Mucosa of descending colon (tissue), 3 donors: ENCODE data around the gene TJP3. TPM values are rescaled to one million over a fixed set of nuclear protein-coding genes. Genes with fewer than 3 reads are reported as not detected.

Experiments used
- ATAC-seq: fragments of 200-7000 bp; cut with Tn5 transposase; one replicate; pipeline ENCODE4 v1.9.1; 2020; ENCODE audit warnings: mild to moderate bottlenecking, moderate library complexity
- DNase-seq, 3 donors: peaks; one replicate each; pipeline ENCODE4 v3.0.0-alpha.2; 2020
- H3K36me3 ChIP-seq: fragments of 200-600 bp; one replicate; pipeline ENCODE4 v1.8.0; 2021; ENCODE audit warnings: low read depth, mild to moderate bottlenecking
- H3K4me1 ChIP-seq: fragments of 200-600 bp; one replicate; pipeline ENCODE4 v1.8.0; 2021; ENCODE audit warnings: low read depth, mild to moderate bottlenecking
- H3K4me3 ChIP-seq: fragments of 200-600 bp; one replicate; pipeline ENCODE4 v1.8.0; 2021; ENCODE audit warnings: mild to moderate bottlenecking
- H3K9me3 ChIP-seq: fragments of 200-600 bp; one replicate; pipeline ENCODE4 v1.8.0; 2021; ENCODE audit warnings: mild to moderate bottlenecking
- intact Hi-C, 2 donors: fragments of 100-400 bp; cut with DNase I in 1 of 2; cut with micrococcal nuclease in 1 of 2; formaldehyde crosslinking; loops; one replicate each; pipeline versions ENCODE4 v1.11.0 to v1.11.1; 2022; cut with DNase I, micrococcal nuclease
- total RNA-seq, 3 donors: library from RNA; stranded (reverse); fragmentation: NEBNext Ultra II Directional in 2 of 3; extraction: Animal tissue kit (Norgen Biotek cat#: 25700) in 2 of 3; gene quantifications; one replicate each; pipeline versions ENCODE4 v1.2.1 to v1.2.4, GENCODE V29; 2021 to 2023
- TF ChIP-seq, protein P1 (sequence below): fragments of 200-600 bp; IDR thresholded peaks from one replicate; pipeline ENCODE4 v1.8.0; 2022; ENCODE audit warnings: antibody characterized with exemption, mild to moderate bottlenecking
- donor health status: DM: no; HTN: no; CAD: no; lungs with moderate emphysema.
- donor health status: DM: no; HTN: no; CAD: no.
- donor health status: DM: no; HTN: yes; CAD: no.

TJP3 gene
- total RNA-seq, 3 donors from 2014 or later, result 167 to 357 (median 285) TPM

DNA sequence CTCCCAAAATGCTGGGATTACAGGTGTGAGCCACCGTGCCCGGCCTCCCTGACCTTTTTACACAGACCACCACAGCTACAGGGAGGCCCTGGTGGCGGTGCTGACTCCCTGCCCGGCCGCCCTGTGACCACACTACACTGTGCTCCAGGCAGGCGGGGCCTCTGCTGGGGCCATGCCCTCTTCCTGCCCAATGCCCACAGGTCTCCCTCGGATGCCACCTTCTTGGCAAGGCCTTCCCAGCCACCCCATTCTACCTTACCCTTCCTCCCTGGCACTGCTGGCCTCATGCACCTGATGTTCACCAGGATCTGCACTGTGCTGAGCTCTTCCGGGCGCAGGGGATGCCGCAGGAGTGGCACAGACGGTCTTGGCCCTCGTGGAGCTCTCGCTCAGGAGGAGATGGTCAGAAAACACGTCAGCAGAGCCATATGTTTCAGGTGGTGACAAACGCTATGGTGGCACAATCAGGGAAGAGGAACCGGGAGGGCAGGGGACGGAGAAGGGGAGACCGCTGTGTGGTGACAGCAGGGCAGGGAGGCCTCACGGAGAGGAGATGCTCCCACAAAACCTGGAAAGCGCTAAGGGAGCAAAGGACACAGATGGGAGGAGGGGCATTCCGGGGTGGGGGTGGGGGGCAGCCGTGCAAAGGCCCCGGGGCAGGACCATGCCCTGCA is 12.1 kb upstream of the TJP3 start:
- Histone ChIP-seq H3K4me1 (peaks cover 4% of the 10 kb centered on the region), H3K9me3 (no peaks in the 10 kb centered on the region), H3K36me3 (no peaks in the 10 kb centered on the region), H3K4me3 (no peak overlapping the region)
- TF ChIP-seq, protein P1, sequence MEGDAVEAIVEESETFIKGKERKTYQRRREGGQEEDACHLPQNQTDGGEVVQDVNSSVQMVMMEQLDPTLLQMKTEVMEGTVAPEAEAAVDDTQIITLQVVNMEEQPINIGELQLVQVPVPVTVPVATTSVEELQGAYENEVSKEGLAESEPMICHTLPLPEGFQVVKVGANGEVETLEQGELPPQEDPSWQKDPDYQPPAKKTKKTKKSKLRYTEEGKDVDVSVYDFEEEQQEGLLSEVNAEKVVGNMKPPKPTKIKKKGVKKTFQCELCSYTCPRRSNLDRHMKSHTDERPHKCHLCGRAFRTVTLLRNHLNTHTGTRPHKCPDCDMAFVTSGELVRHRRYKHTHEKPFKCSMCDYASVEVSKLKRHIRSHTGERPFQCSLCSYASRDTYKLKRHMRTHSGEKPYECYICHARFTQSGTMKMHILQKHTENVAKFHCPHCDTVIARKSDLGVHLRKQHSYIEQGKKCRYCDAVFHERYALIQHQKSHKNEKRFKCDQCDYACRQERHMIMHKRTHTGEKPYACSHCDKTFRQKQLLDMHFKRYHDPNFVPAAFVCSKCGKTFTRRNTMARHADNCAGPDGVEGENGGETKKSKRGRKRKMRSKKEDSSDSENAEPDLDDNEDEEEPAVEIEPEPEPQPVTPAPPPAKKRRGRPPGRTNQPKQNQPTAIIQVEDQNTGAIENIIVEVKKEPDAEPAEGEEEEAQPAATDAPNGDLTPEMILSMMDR, result no peak
- ATAC-seq (no peak), DNase-seq (no peak)
- intact Hi-C loops, result no loop called here

DNA sequence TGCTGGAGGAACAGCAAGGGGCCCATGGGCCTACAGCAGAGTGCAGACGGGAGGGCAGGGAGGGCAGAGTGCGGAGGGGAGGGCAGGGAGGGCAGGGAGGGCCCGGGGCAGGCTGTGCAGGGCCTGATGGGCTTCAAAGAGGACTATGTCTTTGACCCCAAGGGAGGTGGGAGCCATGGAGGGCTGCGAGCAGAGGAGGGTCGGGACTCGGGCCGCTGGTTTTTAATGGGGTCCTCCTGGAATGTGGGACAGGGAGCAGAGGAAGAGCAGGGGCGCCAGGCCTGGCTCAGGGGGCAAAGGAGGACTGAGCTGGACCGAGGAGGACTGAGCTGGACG is 11.6 kb upstream of the TJP3 start:
- TF ChIP-seq, protein P1, result no peak

DNA sequence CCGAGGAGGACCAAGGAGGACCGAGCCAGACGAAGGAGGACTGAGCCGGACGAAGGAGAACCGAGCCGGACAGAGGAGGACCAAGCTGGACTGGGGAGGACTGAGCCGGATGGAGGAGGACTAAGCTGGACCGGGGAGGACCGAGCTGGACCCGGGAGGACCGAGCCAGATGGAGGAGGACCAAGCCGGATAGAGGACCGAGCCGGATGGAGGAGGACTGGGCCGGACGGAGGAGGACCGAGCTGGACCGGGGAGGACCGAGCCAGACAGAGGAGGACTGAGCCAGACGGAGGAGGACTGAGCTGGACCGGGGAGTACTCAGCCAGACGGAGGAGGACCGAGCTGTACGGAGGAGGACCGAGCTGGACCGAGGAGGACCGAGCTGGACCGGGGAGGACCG is 11.1 kb upstream of the TJP3 start:
- intact Hi-C loops, result no loop called here
- DNase-seq (no peak), ATAC-seq (no peak)
- Histone ChIP-seq H3K9me3 (no peaks in the 10 kb centered on the region), H3K36me3 (no peaks in the 10 kb centered on the region), H3K4me1 (peaks cover 4% of the 10 kb centered on the region), H3K4me3 (no peak overlapping the region)
- TF ChIP-seq, protein P1, result no peak

More for the DNA sequence above, 11.6 kb upstream of the TJP3 start:
- no peak for ATAC-seq
- Histone ChIP-seq H3K9me3 (no peaks in the 10 kb centered on the region), H3K4me3 (no peak overlapping the region), H3K4me1 (peaks cover 4% of the 10 kb centered on the region), H3K36me3 (no peaks in the 10 kb centered on the region)
- no peak for DNase-seq
- intact Hi-C loops, result no loop called here

DNA sequence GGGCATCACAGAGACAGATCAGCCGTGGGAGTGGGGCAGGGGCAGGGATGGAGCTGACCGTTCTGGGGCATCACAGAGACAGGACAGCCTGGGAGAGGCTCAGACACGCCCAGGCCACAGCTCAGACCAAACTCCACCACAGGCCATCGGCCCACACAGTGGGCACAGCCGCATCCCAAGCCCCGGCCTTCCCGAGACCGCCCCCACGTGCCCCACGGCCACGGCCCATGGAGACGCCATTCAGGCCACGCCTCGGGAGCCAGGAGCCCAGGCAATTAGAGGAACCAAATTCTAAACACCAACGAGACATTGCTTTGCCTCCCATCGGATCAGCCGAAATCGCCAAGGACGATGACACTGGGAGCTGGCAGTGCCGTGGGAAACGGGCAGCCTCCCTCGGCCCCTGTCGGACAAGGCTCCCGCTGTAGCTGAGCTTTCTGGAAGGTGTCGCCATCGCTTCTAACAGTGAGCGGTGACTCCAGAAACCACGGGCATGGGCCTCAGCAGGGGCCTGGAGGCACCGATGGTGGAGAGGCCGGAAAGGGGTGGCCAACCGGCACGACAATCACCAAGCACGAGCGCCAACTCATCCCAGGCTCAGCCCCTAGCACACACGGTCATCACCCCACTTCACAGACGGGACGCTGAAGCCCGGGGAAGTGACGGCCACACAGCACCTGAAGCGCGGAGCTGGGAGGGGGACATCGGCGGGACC is 10.4 kb upstream of the TJP3 start:
- intact Hi-C loops, result no loop called here
- H3K4me3 ChIP-seq, result no peak overlapping the region
- no peaks in the 10 kb centered on the region for H3K9me3 ChIP-seq
- DNase-seq (no peak), ATAC-seq (no peak)
- H3K4me1 ChIP-seq, result peaks cover 4% of the 10 kb centered on the region
- TF ChIP-seq, protein P1, result no peak
- H3K36me3 ChIP-seq, result no peaks in the 10 kb centered on the region

DNA sequence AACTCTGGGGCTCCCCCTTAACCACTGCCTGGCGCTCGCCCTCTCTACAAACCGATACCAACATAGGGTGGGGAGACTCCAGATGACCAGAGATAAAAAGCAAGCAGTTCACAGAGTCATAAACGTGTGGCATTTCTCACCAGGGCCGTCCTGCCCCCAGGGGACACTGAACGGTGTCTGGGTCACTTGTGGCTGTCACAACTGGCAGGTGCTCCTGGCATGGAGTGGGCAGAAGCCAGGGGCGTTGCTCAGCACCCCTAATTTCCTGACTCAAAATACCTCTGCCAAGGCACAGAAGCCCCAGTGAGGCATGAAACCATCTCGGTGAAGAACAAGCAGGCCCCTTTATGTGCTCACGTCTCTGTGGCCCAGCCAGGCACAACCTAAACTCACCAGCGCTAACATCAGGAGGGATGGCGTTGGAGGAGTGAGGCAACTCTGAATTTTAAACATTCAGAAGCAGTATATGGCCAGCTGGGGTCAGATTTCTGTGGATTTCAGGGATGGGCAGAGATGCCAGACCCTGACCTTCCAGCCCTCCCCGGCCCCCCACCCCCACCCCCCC is 9.7 kb upstream of the TJP3 start:
- Histone ChIP-seq H3K4me3 (no peak overlapping the region), H3K9me3 (no peaks in the 10 kb centered on the region), H3K36me3 (no peaks in the 10 kb centered on the region), H3K4me1 (peaks cover 4% of the 10 kb centered on the region)
- intact Hi-C loops, result no loop called here
- no peak for DNase-seq
- TF ChIP-seq, protein P1, result no peak
- no peak for ATAC-seq
